ENCODE results near the gene PPP6R2. TPM values are rescaled to one million over a fixed set of nuclear protein-coding genes. Genes with fewer than 3 reads are reported as not detected.

The PPP6R2 gene
- total and polyA plus RNA-seq, 9 of the 15 experiments (the other 6 are each of a cell fraction or from before 2014, with no cell fraction given), result 0.32 to 39.8 (median 21.4) TPM

DNA sequence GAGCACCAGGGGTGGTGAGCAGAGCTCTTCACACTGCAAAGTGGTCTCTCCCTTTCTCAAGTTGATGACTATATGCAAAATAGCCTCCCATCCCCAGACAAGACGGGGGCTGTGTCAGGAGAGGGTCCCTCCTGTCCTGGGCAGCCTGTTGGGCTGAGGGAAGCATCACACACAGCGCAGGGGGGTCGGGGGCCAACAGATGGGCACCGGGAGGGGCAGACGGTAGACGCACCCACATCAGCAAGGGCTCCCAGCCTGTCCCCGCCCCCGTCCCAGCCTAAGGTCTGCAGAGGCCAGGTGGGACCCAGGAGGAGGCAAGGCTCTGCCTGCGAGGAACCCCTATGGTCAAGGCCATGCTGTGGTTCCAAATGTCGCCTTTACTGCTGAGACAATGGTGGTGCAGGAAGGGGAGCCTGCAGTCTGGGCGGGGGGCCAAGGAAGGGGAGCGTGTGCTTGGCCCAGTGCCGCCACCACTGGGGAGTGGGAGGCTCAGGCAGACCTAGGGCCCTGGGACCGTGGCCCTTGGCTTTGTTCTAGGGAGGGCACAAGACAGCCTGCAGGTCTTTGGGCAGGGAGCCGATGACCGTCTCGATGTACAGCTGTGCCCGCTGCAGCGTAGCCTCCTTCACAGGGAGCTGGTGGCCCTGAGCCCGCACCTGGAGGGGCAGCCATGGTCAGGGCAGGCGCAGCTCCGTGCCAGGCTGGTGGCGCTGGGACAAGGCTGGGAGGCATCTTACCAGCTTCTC lies 31.3 kb upstream of the PPP6R2 start (continued):
- TF ChIP-seq CTCFL (IDR thresholded peaks at IDR 0.05; ENCODE audit: borderline replicate concordance, insufficient read depth, low read depth, low read length, poor library complexity, severe bottlenecking) (no peak), TCF7L2 (IDR thresholded peaks at IDR 0.05; ENCODE audit: low read depth, low read length) (no peak), WHSC1 (IDR thresholded peaks at IDR 0.05; ENCODE audit: low read length) (no peak), KDM5B (IDR thresholded peaks at IDR 0.05; ENCODE audit: insufficient replicate concordance, low read depth, low read length) (no peak)

DNA sequence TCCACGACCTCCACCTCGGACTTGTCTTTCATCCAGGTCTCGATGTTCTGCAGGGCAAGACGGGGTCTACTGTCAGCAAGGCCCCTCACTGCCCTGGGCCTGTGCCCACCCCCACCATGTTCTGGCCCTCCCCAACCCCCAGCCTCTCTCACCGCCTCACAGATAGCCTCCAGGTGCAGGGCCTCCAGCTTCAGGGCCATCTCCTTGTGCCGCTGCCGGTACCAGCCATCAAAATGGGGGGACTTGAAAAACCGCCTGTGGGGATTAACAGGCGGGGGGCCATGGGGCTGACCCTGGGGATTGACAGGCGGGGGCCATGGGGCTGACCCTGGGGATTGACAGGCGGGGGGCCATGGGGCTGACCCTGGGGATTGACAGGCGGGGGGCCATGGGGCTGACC lies 30.8 kb upstream of the PPP6R2 start:
- intact Hi-C loops (cut with micrococcal nuclease), result no loop called here
- no peaks in the 10 kb centered on the region for H3K79me2 ChIP-seq (ENCODE audit: control insufficient read depth, insufficient read depth, low read length)
- no peak for ATAC-seq
- H3K9me3 ChIP-seq (replicated peaks; ENCODE audit: control insufficient read depth, insufficient read depth, low read depth, low read length), result no peaks in the 10 kb centered on the region
- no peak overlapping the region for H3K27ac ChIP-seq (ENCODE audit: extremely low read depth, low read depth, low read length)
- FAIRE-seq, result no peak
- no peaks in the 10 kb centered on the region for H3K9me1 ChIP-seq (ENCODE audit: control insufficient read depth, insufficient read depth, low read length)
- no peak for DNase-seq (ENCODE audit: extremely low read depth in 1 of 4, low spot score in 3 of 4)
- H3K27me3 ChIP-seq (ENCODE audit: control insufficient read depth in 2 of 2, insufficient read depth in 2 of 2, low read length in 2 of 2), result no peaks in the 10 kb centered on the region
- H4K20me1 ChIP-seq (replicated peaks; ENCODE audit: control insufficient read depth, insufficient read depth, low read length), result no peaks in the 10 kb centered on the region
- in situ Hi-C loops (cut with MboI), result no loop called here
- no peak overlapping the region for H3K4me2 ChIP-seq (ENCODE audit: insufficient read depth, low read length)
- H3K9ac ChIP-seq (ENCODE audit: insufficient read depth in 1 of 2, low read depth in 2 of 2, low read length in 2 of 2), result no peak overlapping the region
- peaks cover 15 to 82% of the 10 kb centered on the region in 2 experiments for H3K4me1 ChIP-seq (replicated peaks in 1 of 2; ENCODE audit: control insufficient read depth in 2 of 2, insufficient read depth in 2 of 2, low read length in 2 of 2)
- 86% methylated on average over 3 of the region's 12 CpGs for WGBS (ENCODE audit: insufficient coverage, low coverage, missing lambda C conversion rate)
- no peak overlapping the region for H2AFZ ChIP-seq (ENCODE audit: low read depth, low read length)
- no peak overlapping the region for H3K4me3 ChIP-seq
- no TSS peak for BruUV-seq (replicated peaks)
- POLR2A ChIA-PET, result no interaction called here
- no peaks in the 10 kb centered on the region for H3K36me3 ChIP-seq (ENCODE audit: control insufficient read depth, insufficient read depth, low read length)
- CTCF ChIA-PET (ENCODE audit: low intra/inter-chr PET ratio), result no interaction called here
- TF ChIP-seq ILF3 (IDR thresholded peaks at IDR 0.05; ENCODE audit: borderline replicate concordance) (no peak), FOXK2 (conservative IDR thresholded peaks at IDR 0.05 in 1 of 2, IDR thresholded peaks at IDR 0.05 in 1 of 2; ENCODE audit: low read depth in 2 of 2) (no peak), ZBTB2 (IDR thresholded peaks at IDR 0.05) (no peak), RAD51 (IDR thresholded peaks at IDR 0.05; ENCODE audit: borderline replicate concordance, low read depth) (no peak), MED1 (CRISPR knock-in tag; IDR thresholded peaks at IDR 0.05; ENCODE audit: borderline replicate concordance) (no peak), POLR2A (conservative IDR thresholded peaks at IDR 0.05) (no peak), BCOR (IDR thresholded peaks at IDR 0.05) (no peak), NFRKB (IDR thresholded peaks at IDR 0.05; ENCODE audit: low read depth) (no peak), ZNF586 (CRISPR knock-in tag; conservative IDR thresholded peaks at IDR 0.05) (no peak), SPI1 (IDR thresholded peaks at IDR 0.05; ENCODE audit: borderline replicate concordance, low read depth, low read length) (no peak), CEBPZ (IDR thresholded peaks at IDR 0.05; ENCODE audit: borderline replicate concordance, low read depth, low read length) (no peak)
